CD14-positive monocyte (primary cell): ENCODE results near the gene SLC35G6. TPM values are rescaled to one million over a fixed set of nuclear protein-coding genes. Genes with fewer than 3 reads are reported as not detected.

ENCODE experiments used
- DNase-seq, 3 donors: peaks; one replicate each; pipeline ENCODE4 v3.0.0-alpha.2; 2011 to 2022
- H2AFZ ChIP-seq: 2 replicates; pipeline ENCODE4 v1.6.0; 2012; ENCODE audit warnings: mild to moderate bottlenecking, low read depth, low read length, inconsistent platforms; ENCODE audit not compliant: insufficient read depth, poor library complexity, severe bottlenecking
- H3K27ac ChIP-seq, 2 donors: 1 replicate in 1 of 2; 2 replicates in 1 of 2; pipeline ENCODE4 v1.5.1; 2012 to 2013; ENCODE audit warnings: low read length in 2 of 2, control low read depth in 1 of 2, inconsistent platforms in 1 of 2, low read depth in 1 of 2, mild to moderate bottlenecking in 1 of 2
- H3K27me3 ChIP-seq, 2 donors: one replicate each; pipeline versions ENCODE4 v1.6.0 to v1.6.1; 2011 to 2013; ENCODE audit warnings: low read length in 2 of 2; ENCODE audit not compliant: control insufficient read depth in 2 of 2, insufficient read depth in 2 of 2
- H3K36me3 ChIP-seq, 2 donors: replicated peaks in 1 of 2; 1 replicate in 1 of 2; 2 replicates in 1 of 2; pipeline versions ENCODE4 v1.5.1 to v1.6.1; 2012 to 2013; ENCODE audit warnings: low read length in 2 of 2, control low read depth in 1 of 2, inconsistent platforms in 1 of 2, mild to moderate bottlenecking in 1 of 2; ENCODE audit not compliant: insufficient read depth in 2 of 2, control insufficient read depth in 1 of 2
- H3K4me1 ChIP-seq, 2 donors: 1 replicate in 1 of 2; 2 replicates in 1 of 2; pipeline versions ENCODE4 v1.5.1 to v1.6.1; 2012 to 2013; ENCODE audit warnings: low read length in 2 of 2, control low read depth in 1 of 2, inconsistent platforms in 1 of 2, mild to moderate bottlenecking in 1 of 2, moderate library complexity in 1 of 2; ENCODE audit not compliant: insufficient read depth in 2 of 2, control insufficient read depth in 1 of 2
- H3K4me2 ChIP-seq: replicated peaks from 2 replicates; pipeline ENCODE3; 2012; ENCODE audit warnings: low read length, moderate library complexity, mild to moderate bottlenecking; ENCODE audit not compliant: poor library complexity, severe bottlenecking; ENCODE audit errors: extremely low read depth
- H3K4me3 ChIP-seq, 3 experiments: fragments of 200-600 bp in 1 of 3; sonication (generic) in 1 of 3; replicated peaks in 1 of 3; 1 replicate in 2 of 3; 2 replicates in 1 of 3; pipeline ENCODE4 v1.5.1; 2011 to 2013; ENCODE audit warnings: low read length in 3 of 3, mild to moderate bottlenecking in 3 of 3, control low read depth in 2 of 3, low read depth in 2 of 3, inconsistent platforms in 1 of 3, moderate library complexity in 1 of 3
- H3K79me2 ChIP-seq: 2 replicates; pipeline ENCODE4 v1.6.0; 2012; ENCODE audit warnings: mild to moderate bottlenecking, control low read depth, inconsistent platforms, low read length, moderate library complexity; ENCODE audit not compliant: insufficient read depth
- H3K9ac ChIP-seq: 2 replicates; pipeline ENCODE4 v1.6.0; 2017; ENCODE audit warnings: low read length, mild to moderate bottlenecking; ENCODE audit not compliant: insufficient read depth, poor library complexity, severe bottlenecking
- H3K9me3 ChIP-seq, 2 donors: replicated peaks in 1 of 2; 1 replicate in 1 of 2; 2 replicates in 1 of 2; pipeline versions ENCODE4 v1.5.1 to v1.6.1; 2012 to 2013; ENCODE audit warnings: low read length in 2 of 2, control low read depth in 1 of 2; ENCODE audit not compliant: control insufficient read depth in 1 of 2, insufficient read depth in 1 of 2
- H4K20me1 ChIP-seq: 2 replicates; pipeline ENCODE4 v1.6.0; 2012; ENCODE audit warnings: mild to moderate bottlenecking, low read length, control low read depth, moderate library complexity; ENCODE audit not compliant: insufficient read depth
- H3K27ac Mint-ChIP-seq, 7 donors: one replicate each; pipeline ENCODE4 v1.8.0; 2020; ENCODE audit warnings: mild to moderate bottlenecking in 7 of 7, mixed read lengths in 7 of 7, moderate library complexity in 6 of 7, inconsistent platforms in 2 of 7
- H3K27me3 Mint-ChIP-seq, 3 donors: one replicate each; pipeline ENCODE4 v1.8.0; 2021 to 2022; ENCODE audit warnings: low read depth in 3 of 3, mild to moderate bottlenecking in 3 of 3, mixed read lengths in 3 of 3, moderate library complexity in 3 of 3, inconsistent platforms in 1 of 3
- H3K36me3 Mint-ChIP-seq, 2 donors: one replicate each; pipeline ENCODE4 v1.8.0; 2020; ENCODE audit warnings: mixed read lengths in 2 of 2, inconsistent platforms in 1 of 2, mild to moderate bottlenecking in 1 of 2
- H3K4me1 Mint-ChIP-seq: one replicate; pipeline ENCODE4 v1.8.0; 2020; ENCODE audit warnings: mild to moderate bottlenecking, mixed read lengths
- H3K4me3 Mint-ChIP-seq, 2 donors: one replicate each; pipeline ENCODE4 v1.8.0; 2020; ENCODE audit warnings: mild to moderate bottlenecking in 2 of 2, mixed read lengths in 2 of 2, moderate library complexity in 1 of 2
- H3K9me3 Mint-ChIP-seq, 7 donors: one replicate each; pipeline ENCODE4 v1.8.0; 2020 to 2022; ENCODE audit warnings: mixed read lengths in 7 of 7, mild to moderate bottlenecking in 6 of 7, moderate library complexity in 6 of 7, inconsistent platforms in 2 of 7
- CTCF ChIP-seq: fragments of 200-600 bp; IDR thresholded peaks from one replicate; pipeline ENCODE4 v1.8.0; 2022; ENCODE audit warnings: antibody characterized with exemption, mild to moderate bottlenecking
- WGBS: methylation state at CpG from one replicate; pipeline ENCODE4 v1.1.5; 2013; ENCODE audit warnings: missing lambda C conversion rate; ENCODE audit not compliant: insufficient coverage; 5-methylcytosine and 5-hydroxymethylcytosine counted together
- intact Hi-C, 2 donors: fragments of 100-400 bp; cut with micrococcal nuclease; formaldehyde crosslinking; loops; one replicate each; pipeline versions ENCODE4 v1.15.0 to v1.15.1; 2023
- polyA plus RNA-seq, 3 donors: library from polyadenylated mRNA; depleted of rRNA in 1 of 3; unstranded in 2 of 3; stranded (reverse) in 1 of 3; fragments of 300-500 nt in 2 of 3; fragments of >200 nt in 1 of 3; fragmentation: Illumina TruSeq in 2 of 3; gene quantifications; 1 replicate in 2 of 3; 2 replicates in 1 of 3; pipeline ENCODE4 v1.2.3, GENCODE V29; 2012 to 2021

The SLC35G6 gene
- polyA plus RNA-seq, 3 donors = not detected

- Mint-ChIP-seq H3K4me1 (no peaks in the 10 kb centered on the region), H3K27me3 (peaks cover 0 to 1% (median 1%) of the 10 kb centered on the region in 3 donors), H3K9me3 (no peaks in the 10 kb centered on the region), H3K27ac (peak overlapping the region in 2 of 7 donors; percentile 19 to 43), H3K36me3 (peaks cover 85 to 97% of the 10 kb centered on the region in 2 donors), H3K4me3 (no peak overlapping the region)
- Histone ChIP-seq H3K27ac (no peak overlapping the region), H3K36me3 (peaks cover 94 to 97% of the 10 kb centered on the region in 2 donors), H2AFZ (no peak overlapping the region), H3K4me3 (no peak overlapping the region), H4K20me1 (peaks cover 48% of the 10 kb centered on the region), H3K79me2 (peaks cover 6% of the 10 kb centered on the region), H3K9ac (no peak overlapping the region), H3K4me1 (no peaks in the 10 kb centered on the region), H3K27me3 (no peaks in the 10 kb centered on the region), H3K9me3 (no peaks in the 10 kb centered on the region), H3K4me2 (no peak overlapping the region)
- intact Hi-C loops = loop anchor here in 1 of 2 donors (5.0 kb wide), 1 partner anchor 86 kb away; no protein-coding TSS in a partner anchor
- DNase-seq = no peak
- WGBS = 98% methylated on average over 8 of the region's 14 CpGs
- no peak for TF ChIP-seq CTCF
These were observed 20.5 kb downstream of the SLC35G6 start for GRCh38 chr17:7501729-7502128.

- Mint-ChIP-seq H3K27ac (no peak overlapping the region), H3K27me3 (peaks cover 0 to 1% (median 1%) of the 10 kb centered on the region in 3 donors), H3K9me3 (no peaks in the 10 kb centered on the region), H3K4me1 (no peaks in the 10 kb centered on the region), H3K36me3 (peaks cover 84 to 97% of the 10 kb centered on the region in 2 donors), H3K4me3 (no peak overlapping the region)
- no peak for TF ChIP-seq CTCF
- DNase-seq = no peak
- peaks cover 5% of the 10 kb centered on the region for H3K79me2 ChIP-seq
- H3K9ac ChIP-seq = no peak overlapping the region
- intact Hi-C loops = loop anchor here in 1 of 2 donors (5.0 kb wide), 1 partner anchor 85 kb away; no protein-coding TSS in a partner anchor
- H3K4me2 ChIP-seq = no peak overlapping the region
- no peak overlapping the region for H3K4me3 ChIP-seq
- H3K27me3 ChIP-seq = no peaks in the 10 kb centered on the region
- WGBS = 94% methylated on average over 17 of the region's 20 CpGs
- no peak overlapping the region for H2AFZ ChIP-seq
- H3K9me3 ChIP-seq = no peaks in the 10 kb centered on the region
- H3K27ac ChIP-seq = no peak overlapping the region
- H3K36me3 ChIP-seq = peaks cover 90 to 97% of the 10 kb centered on the region in 2 donors
- H4K20me1 ChIP-seq = peaks cover 44% of the 10 kb centered on the region
- no peaks in the 10 kb centered on the region for H3K4me1 ChIP-seq
These were observed 21.1 kb downstream of the SLC35G6 start for GRCh38 chr17:7502171-7502847.
